WTC11 (cell line): Measurements from ENCODE around the gene MRPL2. TPM values are rescaled to one million over a fixed set of nuclear protein-coding genes. Genes with fewer than 3 reads are reported as not detected.

ENCODE experiments used
- ATAC-seq: fragments of 200-7000 bp; cut with Tn5 transposase; 2 replicates; pipeline ENCODE4 v1.10.0; 2021; ENCODE audit warnings: mild to moderate bottlenecking, moderate library complexity
- CTCF ChIA-PET: fragments of 300-600 bp; sonication (Branson Sonifier 250); formaldehyde crosslinking; loops from one replicate; lab custom pipeline; 2021; ENCODE audit warnings: antibody characterized with exemption; lab: Charles Lee
- POLR2A ChIA-PET: fragments of 350-600 bp; sonication (Branson Sonifier 250); formaldehyde crosslinking; loops from one replicate; lab custom pipeline; 2021; ENCODE audit warnings: antibody characterized with exemption; lab: Charles Lee
- DNase-seq: peaks from one replicate; pipeline ENCODE4 v3.0.0; 2021; ENCODE audit warnings: low spot score
- H3K27ac Mint-ChIP-seq: 2 replicates; pipeline ENCODE4 v1.8.0; 2021; ENCODE audit warnings: mixed read lengths
- H3K27me3 Mint-ChIP-seq: 2 replicates; pipeline ENCODE4 v1.8.0; 2021; ENCODE audit warnings: low read depth, mild to moderate bottlenecking, moderate library complexity, mixed read lengths
- H3K36me3 Mint-ChIP-seq: 2 replicates; pipeline ENCODE4 v1.8.0; 2021; ENCODE audit warnings: mixed read lengths
- H3K4me1 Mint-ChIP-seq: 2 replicates; pipeline ENCODE4 v1.8.0; 2022; ENCODE audit warnings: mixed read lengths
- H3K4me3 Mint-ChIP-seq: 2 replicates; pipeline ENCODE4 v1.8.0; 2021; ENCODE audit warnings: mild to moderate bottlenecking, moderate library complexity, mixed read lengths
- H3K9me3 Mint-ChIP-seq: 2 replicates; pipeline ENCODE4 v1.8.0; 2021; ENCODE audit warnings: mixed read lengths
- ATF1 ChIP-seq: sonication (generic); formaldehyde crosslinking; IDR thresholded peaks from 2 replicates; pipeline ENCODE4 v1.8.1; 2023; ENCODE audit warnings: mild to moderate bottlenecking, moderate library complexity, missing genetic modification reagents
- CREB1 ChIP-seq: sonication (generic); formaldehyde crosslinking; IDR thresholded peaks from 2 replicates; pipeline ENCODE4 v1.8.0; 2023; ENCODE audit warnings: mild to moderate bottlenecking, missing genetic modification reagents
- E2F1 ChIP-seq: sonication (generic); formaldehyde crosslinking; IDR thresholded peaks from 2 replicates; pipeline ENCODE4 v1.8.0; 2022; ENCODE audit warnings: mild to moderate bottlenecking, missing genetic modification reagents
- ESRRA ChIP-seq: sonication (generic); formaldehyde crosslinking; IDR thresholded peaks from 2 replicates; pipeline ENCODE4 v1.8.1; 2022; ENCODE audit warnings: mild to moderate bottlenecking, missing genetic modification reagents, borderline replicate concordance
- GRHL2 ChIP-seq: fragments of 250-450 bp; sonication (Bioruptor Pico); IDR thresholded peaks from 2 replicates; pipeline ENCODE4 v1.8.0; 2022; ENCODE audit warnings: mild to moderate bottlenecking, moderate library complexity; ENCODE audit not compliant: insufficient replicate concordance, severe bottlenecking
- GTF2I ChIP-seq: fragments of 250-450 bp; sonication (Bioruptor Pico); conservative IDR thresholded peaks from 2 replicates; pipeline ENCODE4 v1.4.0; 2021; ENCODE audit warnings: mild to moderate bottlenecking
- HMGA2 ChIP-seq: fragments of 250-450 bp; sonication (Bioruptor Pico); IDR thresholded peaks from 2 replicates; pipeline ENCODE4 v1.4.0; 2021; ENCODE audit warnings: mild to moderate bottlenecking, moderate library complexity
- NFATC4 ChIP-seq: fragments of 250-450 bp; sonication (Bioruptor Pico); IDR thresholded peaks from 2 replicates; pipeline ENCODE4 v1.9.0; 2021; ENCODE audit warnings: mild to moderate bottlenecking
- PRRX2 ChIP-seq: fragments of 250-450 bp; sonication (Bioruptor Pico); IDR thresholded peaks from 2 replicates; pipeline ENCODE4 v1.8.0; 2021; ENCODE audit warnings: mild to moderate bottlenecking
- RORB ChIP-seq: fragments of 250-450 bp; sonication (Bioruptor Pico); IDR thresholded peaks from 2 replicates; pipeline ENCODE4 v1.9.0; 2021; ENCODE audit warnings: mild to moderate bottlenecking
- ZNF138 ChIP-seq: sonication (generic); formaldehyde crosslinking; conservative IDR thresholded peaks from 2 replicates; pipeline ENCODE4 v1.8.1; 2022; ENCODE audit warnings: mild to moderate bottlenecking, moderate library complexity, missing genetic modification reagents
- ZNF232 ChIP-seq: sonication (generic); formaldehyde crosslinking; IDR thresholded peaks from 2 replicates; pipeline ENCODE4 v1.8.0; 2022; ENCODE audit warnings: mild to moderate bottlenecking, missing genetic modification reagents
- ZNF317 ChIP-seq: sonication (generic); formaldehyde crosslinking; IDR thresholded peaks from 2 replicates; pipeline ENCODE4 v1.8.1; 2023; ENCODE audit warnings: low read depth, mild to moderate bottlenecking, moderate library complexity, missing genetic modification reagents, borderline replicate concordance
- ZNF396 ChIP-seq: fragments of 250-450 bp; sonication (Bioruptor Pico); IDR thresholded peaks from 2 replicates; pipeline ENCODE4 v1.8.0; 2021; ENCODE audit warnings: mild to moderate bottlenecking, moderate library complexity, borderline replicate concordance
- total RNA-seq: library from RNA; stranded (reverse); gene quantifications from 3 replicates; pipeline ENCODE4 v1.2.3, GENCODE V29; 2021
- TF ChIP-seq, protein P1 (sequence below): sonication (generic); formaldehyde crosslinking; IDR thresholded peaks from 2 replicates; pipeline ENCODE4 v1.8.0; 2022; ENCODE audit warnings: mild to moderate bottlenecking, missing genetic modification reagents
- TF ChIP-seq, protein P2 (sequence below): sonication (generic); formaldehyde crosslinking; IDR thresholded peaks from 2 replicates; pipeline ENCODE4 v1.8.1; 2023; ENCODE audit warnings: mild to moderate bottlenecking, moderate library complexity, missing genetic modification reagents
- TF ChIP-seq, protein P3 (sequence below): sonication (generic); formaldehyde crosslinking; IDR thresholded peaks from 2 replicates; pipeline ENCODE4 v1.8.0; 2022; ENCODE audit warnings: mild to moderate bottlenecking, missing genetic modification reagents
- TF ChIP-seq, protein P4 (sequence below): fragments of 250-450 bp; sonication (Bioruptor Pico); IDR thresholded peaks from 2 replicates; pipeline ENCODE4 v1.9.0; 2021; ENCODE audit warnings: mild to moderate bottlenecking
- TF ChIP-seq, protein P5 (sequence below): fragments of 250-450 bp; sonication (Bioruptor Pico); IDR thresholded peaks from 2 replicates; pipeline ENCODE4 v1.9.0; 2021; ENCODE audit warnings: mild to moderate bottlenecking, borderline replicate concordance
- TF ChIP-seq, protein P6 (sequence below): sonication (generic); formaldehyde crosslinking; IDR thresholded peaks from 2 replicates; pipeline ENCODE4 v1.8.1; 2023; ENCODE audit warnings: mild to moderate bottlenecking, missing genetic modification reagents
- TF ChIP-seq, protein P7 (sequence below): sonication (generic); formaldehyde crosslinking; IDR thresholded peaks from 2 replicates; pipeline ENCODE4 v1.8.0; 2023; ENCODE audit warnings: mild to moderate bottlenecking, missing genetic modification reagents

MRPL2 gene
- total RNA-seq, 1 experiment from 2014 or later = 131 TPM

- no peaks in the 10 kb centered on the region for H3K9me3 Mint-ChIP-seq
- ChIA-PET POLR2A (interaction anchor here (0.6 to 2.5 kb wide), 10 partner anchors 18 to 440 kb away, joined by 3 to 13 read pairs (median 4); partner anchors contain the start of genes CRIP3, KLHDC3, RRP36 and SRF), CTCF (interaction anchor here (0.6 to 2.3 kb wide), 10 partner anchors 20 to 176 kb away, joined by 3 to 22 read pairs (median 4); partner anchors contain the start of genes CNPY3, DNPH1, GNMT and PTK7)
- DNase-seq = peak; percentile 86
- H3K27me3 Mint-ChIP-seq = no peaks in the 10 kb centered on the region
- H3K4me3 Mint-ChIP-seq = peak within 1 kb of the TSS; percentile 91
- H3K4me1 Mint-ChIP-seq = peaks cover 30% of the 10 kb centered on the region
- peak; percentile 93 for ATAC-seq
- H3K27ac Mint-ChIP-seq = peak within 1 kb of the TSS; percentile 95
- peaks cover 39% of the 10 kb centered on the region for H3K36me3 Mint-ChIP-seq
- TF ChIP-seq, protein P1, sequence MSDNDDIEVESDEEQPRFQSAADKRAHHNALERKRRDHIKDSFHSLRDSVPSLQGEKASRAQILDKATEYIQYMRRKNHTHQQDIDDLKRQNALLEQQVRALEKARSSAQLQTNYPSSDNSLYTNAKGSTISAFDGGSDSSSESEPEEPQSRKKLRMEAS (CRISPR knock-in tag) = peak; percentile 68; the same call in 1 of the 2 replicates
- TF ChIP-seq ATF1 (CRISPR knock-in tag) (0 out of 2 replicates have a peak, but pooled peaks have one; percentile 30), ZNF138 (no peak), GRHL2 (CRISPR knock-in tag) (no peak), PRRX2 (peak; percentile 91), RORB (CRISPR knock-in tag) (no peak), ZNF317 (CRISPR knock-in tag) (no peak), ZNF396 (CRISPR knock-in tag) (no peak), ZNF232 (CRISPR knock-in tag) (no peak), E2F1 (CRISPR knock-in tag) (no peak), NFATC4 (peak; percentile 94), CREB1 (CRISPR knock-in tag) (0 out of 2 replicates have a peak, but pooled peaks have one; percentile 45), HMGA2 (CRISPR knock-in tag) (no peak), GTF2I (CRISPR knock-in tag) (no peak), ESRRA (CRISPR knock-in tag) (0 out of 2 replicates have a peak, but pooled peaks have one; percentile 38)
- TF ChIP-seq, protein P2, sequence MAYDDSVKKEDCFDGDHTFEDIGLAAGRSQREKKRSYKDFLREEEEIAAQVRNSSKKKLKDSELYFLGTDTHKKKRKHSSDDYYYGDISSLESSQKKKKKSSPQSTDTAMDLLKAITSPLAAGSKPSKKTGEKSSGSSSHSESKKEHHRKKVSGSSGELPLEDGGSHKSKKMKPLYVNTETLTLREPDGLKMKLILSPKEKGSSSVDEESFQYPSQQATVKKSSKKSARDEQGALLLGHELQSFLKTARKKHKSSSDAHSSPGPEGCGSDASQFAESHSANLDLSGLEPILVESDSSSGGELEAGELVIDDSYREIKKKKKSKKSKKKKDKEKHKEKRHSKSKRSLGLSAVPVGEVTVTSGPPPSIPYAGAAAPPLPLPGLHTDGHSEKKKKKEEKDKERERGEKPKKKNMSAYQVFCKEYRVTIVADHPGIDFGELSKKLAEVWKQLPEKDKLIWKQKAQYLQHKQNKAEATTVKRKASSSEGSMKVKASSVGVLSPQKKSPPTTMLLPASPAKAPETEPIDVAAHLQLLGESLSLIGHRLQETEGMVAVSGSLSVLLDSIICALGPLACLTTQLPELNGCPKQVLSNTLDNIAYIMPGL (CRISPR knock-in tag) = peak; percentile 98
- TF ChIP-seq, protein P3, sequence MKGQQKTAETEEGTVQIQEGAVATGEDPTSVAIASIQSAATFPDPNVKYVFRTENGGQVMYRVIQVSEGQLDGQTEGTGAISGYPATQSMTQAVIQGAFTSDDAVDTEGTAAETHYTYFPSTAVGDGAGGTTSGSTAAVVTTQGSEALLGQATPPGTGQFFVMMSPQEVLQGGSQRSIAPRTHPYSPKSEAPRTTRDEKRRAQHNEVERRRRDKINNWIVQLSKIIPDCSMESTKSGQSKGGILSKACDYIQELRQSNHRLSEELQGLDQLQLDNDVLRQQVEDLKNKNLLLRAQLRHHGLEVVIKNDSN (CRISPR knock-in tag) = no peak; the same call in 1 of the 2 replicates
- TF ChIP-seq, protein P4, sequence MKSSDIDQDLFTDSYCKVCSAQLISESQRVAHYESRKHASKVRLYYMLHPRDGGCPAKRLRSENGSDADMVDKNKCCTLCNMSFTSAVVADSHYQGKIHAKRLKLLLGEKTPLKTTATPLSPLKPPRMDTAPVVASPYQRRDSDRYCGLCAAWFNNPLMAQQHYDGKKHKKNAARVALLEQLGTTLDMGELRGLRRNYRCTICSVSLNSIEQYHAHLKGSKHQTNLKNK (CRISPR knock-in tag) = peak; percentile 88
- TF ChIP-seq, protein P5, sequence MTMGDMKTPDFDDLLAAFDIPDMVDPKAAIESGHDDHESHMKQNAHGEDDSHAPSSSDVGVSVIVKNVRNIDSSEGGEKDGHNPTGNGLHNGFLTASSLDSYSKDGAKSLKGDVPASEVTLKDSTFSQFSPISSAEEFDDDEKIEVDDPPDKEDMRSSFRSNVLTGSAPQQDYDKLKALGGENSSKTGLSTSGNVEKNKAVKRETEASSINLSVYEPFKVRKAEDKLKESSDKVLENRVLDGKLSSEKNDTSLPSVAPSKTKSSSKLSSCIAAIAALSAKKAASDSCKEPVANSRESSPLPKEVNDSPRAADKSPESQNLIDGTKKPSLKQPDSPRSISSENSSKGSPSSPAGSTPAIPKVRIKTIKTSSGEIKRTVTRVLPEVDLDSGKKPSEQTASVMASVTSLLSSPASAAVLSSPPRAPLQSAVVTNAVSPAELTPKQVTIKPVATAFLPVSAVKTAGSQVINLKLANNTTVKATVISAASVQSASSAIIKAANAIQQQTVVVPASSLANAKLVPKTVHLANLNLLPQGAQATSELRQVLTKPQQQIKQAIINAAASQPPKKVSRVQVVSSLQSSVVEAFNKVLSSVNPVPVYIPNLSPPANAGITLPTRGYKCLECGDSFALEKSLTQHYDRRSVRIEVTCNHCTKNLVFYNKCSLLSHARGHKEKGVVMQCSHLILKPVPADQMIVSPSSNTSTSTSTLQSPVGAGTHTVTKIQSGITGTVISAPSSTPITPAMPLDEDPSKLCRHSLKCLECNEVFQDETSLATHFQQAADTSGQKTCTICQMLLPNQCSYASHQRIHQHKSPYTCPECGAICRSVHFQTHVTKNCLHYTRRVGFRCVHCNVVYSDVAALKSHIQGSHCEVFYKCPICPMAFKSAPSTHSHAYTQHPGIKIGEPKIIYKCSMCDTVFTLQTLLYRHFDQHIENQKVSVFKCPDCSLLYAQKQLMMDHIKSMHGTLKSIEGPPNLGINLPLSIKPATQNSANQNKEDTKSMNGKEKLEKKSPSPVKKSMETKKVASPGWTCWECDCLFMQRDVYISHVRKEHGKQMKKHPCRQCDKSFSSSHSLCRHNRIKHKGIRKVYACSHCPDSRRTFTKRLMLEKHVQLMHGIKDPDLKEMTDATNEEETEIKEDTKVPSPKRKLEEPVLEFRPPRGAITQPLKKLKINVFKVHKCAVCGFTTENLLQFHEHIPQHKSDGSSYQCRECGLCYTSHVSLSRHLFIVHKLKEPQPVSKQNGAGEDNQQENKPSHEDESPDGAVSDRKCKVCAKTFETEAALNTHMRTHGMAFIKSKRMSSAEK = peak; percentile 95
- TF ChIP-seq, protein P6, sequence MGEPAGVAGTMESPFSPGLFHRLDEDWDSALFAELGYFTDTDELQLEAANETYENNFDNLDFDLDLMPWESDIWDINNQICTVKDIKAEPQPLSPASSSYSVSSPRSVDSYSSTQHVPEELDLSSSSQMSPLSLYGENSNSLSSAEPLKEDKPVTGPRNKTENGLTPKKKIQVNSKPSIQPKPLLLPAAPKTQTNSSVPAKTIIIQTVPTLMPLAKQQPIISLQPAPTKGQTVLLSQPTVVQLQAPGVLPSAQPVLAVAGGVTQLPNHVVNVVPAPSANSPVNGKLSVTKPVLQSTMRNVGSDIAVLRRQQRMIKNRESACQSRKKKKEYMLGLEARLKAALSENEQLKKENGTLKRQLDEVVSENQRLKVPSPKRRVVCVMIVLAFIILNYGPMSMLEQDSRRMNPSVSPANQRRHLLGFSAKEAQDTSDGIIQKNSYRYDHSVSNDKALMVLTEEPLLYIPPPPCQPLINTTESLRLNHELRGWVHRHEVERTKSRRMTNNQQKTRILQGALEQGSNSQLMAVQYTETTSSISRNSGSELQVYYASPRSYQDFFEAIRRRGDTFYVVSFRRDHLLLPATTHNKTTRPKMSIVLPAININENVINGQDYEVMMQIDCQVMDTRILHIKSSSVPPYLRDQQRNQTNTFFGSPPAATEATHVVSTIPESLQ (CRISPR knock-in tag) = no peak
- TF ChIP-seq, protein P7, sequence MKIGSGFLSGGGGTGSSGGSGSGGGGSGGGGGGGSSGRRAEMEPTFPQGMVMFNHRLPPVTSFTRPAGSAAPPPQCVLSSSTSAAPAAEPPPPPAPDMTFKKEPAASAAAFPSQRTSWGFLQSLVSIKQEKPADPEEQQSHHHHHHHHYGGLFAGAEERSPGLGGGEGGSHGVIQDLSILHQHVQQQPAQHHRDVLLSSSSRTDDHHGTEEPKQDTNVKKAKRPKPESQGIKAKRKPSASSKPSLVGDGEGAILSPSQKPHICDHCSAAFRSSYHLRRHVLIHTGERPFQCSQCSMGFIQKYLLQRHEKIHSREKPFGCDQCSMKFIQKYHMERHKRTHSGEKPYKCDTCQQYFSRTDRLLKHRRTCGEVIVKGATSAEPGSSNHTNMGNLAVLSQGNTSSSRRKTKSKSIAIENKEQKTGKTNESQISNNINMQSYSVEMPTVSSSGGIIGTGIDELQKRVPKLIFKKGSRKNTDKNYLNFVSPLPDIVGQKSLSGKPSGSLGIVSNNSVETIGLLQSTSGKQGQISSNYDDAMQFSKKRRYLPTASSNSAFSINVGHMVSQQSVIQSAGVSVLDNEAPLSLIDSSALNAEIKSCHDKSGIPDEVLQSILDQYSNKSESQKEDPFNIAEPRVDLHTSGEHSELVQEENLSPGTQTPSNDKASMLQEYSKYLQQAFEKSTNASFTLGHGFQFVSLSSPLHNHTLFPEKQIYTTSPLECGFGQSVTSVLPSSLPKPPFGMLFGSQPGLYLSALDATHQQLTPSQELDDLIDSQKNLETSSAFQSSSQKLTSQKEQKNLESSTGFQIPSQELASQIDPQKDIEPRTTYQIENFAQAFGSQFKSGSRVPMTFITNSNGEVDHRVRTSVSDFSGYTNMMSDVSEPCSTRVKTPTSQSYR (CRISPR knock-in tag) = peak; percentile 82; the same call in 1 of the 2 replicates
These were observed 5.6 kb downstream of the MRPL2 start, which contains the start of gene CUL7 for GRCh38 chr6:43053545-43054205. Gene CUL7, minus strand, starts transcription at chr6:43053851. Its CDS starts 1,063 bp downstream, at chr6:43052788.
